ENCODE results near the gene NETO2. TPM values are rescaled to one million over a fixed set of nuclear protein-coding genes. Genes with fewer than 3 reads are reported as not detected.

NETO2 gene
- total RNA-seq, 1 experiment from 2014 or later: 40.6 TPM

GRCh38 chr16:47049901-47050583 is 93.7 kb downstream of the NETO2 start:
- Histone ChIP-seq H3K27ac (ENCODE audit: low read length) (no peak overlapping the region), H3K27me3 (ENCODE audit: low read length) (no peaks in the 10 kb centered on the region), H3K79me2 (ENCODE audit: low read length) (no peaks in the 10 kb centered on the region), H3K9me3 (ENCODE audit: low read length) (no peaks in the 10 kb centered on the region), H4K20me1 (ENCODE audit: low read length) (no peaks in the 10 kb centered on the region), H3K9me2 (replicated peaks; ENCODE audit: low read length) (no peaks in the 10 kb centered on the region), H3K4me3 (ENCODE audit: low read length) (no peak overlapping the region), H2AFZ (ENCODE audit: low read length) (no peak overlapping the region), H3K36me3 (ENCODE audit: low read depth, low read length) (no peaks in the 10 kb centered on the region), H3K4me1 (ENCODE audit: insufficient read depth, low read length) (no peaks in the 10 kb centered on the region), H3F3A (ENCODE audit: low read length, unreplicated experiment) (no peaks in the 10 kb centered on the region), H3K4me2 (ENCODE audit: low read length) (no peak overlapping the region), H3K9ac (ENCODE audit: low read length) (no peak overlapping the region)
- TF ChIP-seq, protein P1, sequence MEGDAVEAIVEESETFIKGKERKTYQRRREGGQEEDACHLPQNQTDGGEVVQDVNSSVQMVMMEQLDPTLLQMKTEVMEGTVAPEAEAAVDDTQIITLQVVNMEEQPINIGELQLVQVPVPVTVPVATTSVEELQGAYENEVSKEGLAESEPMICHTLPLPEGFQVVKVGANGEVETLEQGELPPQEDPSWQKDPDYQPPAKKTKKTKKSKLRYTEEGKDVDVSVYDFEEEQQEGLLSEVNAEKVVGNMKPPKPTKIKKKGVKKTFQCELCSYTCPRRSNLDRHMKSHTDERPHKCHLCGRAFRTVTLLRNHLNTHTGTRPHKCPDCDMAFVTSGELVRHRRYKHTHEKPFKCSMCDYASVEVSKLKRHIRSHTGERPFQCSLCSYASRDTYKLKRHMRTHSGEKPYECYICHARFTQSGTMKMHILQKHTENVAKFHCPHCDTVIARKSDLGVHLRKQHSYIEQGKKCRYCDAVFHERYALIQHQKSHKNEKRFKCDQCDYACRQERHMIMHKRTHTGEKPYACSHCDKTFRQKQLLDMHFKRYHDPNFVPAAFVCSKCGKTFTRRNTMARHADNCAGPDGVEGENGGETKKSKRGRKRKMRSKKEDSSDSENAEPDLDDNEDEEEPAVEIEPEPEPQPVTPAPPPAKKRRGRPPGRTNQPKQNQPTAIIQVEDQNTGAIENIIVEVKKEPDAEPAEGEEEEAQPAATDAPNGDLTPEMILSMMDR (conservative IDR thresholded peaks at IDR 0.05; ENCODE audit: low read depth, low read length): no peak
- no peak for TF ChIP-seq EZH2phosphoT487 (IDR thresholded peaks at IDR 0.05; ENCODE audit: borderline replicate concordance, low read length)
- DNase-seq: no peak
- POLR2A ChIA-PET (ENCODE audit: unreplicated experiment): no interaction called here
- ATAC-seq: no peak
- BruUV-seq (replicated peaks): no TSS peak
- intact Hi-C loops (cut with micrococcal nuclease): no loop called here
- CTCF ChIA-PET: no interaction called here

DNA sequence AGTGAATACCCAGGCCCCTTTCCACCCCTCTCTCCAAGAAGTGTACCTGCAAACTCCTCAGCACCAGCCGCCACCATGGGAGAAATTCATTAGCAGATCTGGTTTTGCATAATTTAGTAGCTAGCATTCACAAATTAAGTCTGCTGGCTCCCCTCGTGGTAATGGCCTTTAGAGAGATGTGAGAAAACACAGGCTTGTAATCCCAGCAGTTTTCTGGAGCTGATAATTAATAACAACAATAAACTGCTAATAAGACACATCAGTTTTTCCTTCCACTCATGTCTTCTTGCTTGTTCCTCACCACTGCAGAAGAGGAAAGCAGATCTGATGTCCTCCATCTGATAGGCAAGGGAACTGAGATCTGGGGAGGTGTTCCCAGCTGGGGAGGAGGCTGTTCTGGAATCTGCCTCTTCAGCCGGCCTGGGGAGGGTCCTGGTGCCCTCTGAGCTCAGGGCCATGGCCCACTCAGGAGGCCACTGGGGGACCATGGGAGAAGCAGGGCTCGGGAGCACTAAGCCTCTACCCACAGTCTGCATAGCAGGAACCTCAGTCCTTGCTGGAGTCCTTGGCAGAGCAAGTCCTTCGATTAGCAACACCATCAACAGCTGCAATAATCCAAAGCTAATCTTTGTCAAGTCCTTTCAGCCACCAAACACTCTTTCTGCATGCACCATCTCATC is 96.1 kb downstream of the NETO2 start:
- H3K9ac ChIP-seq (ENCODE audit: low read length): no peak overlapping the region
- H3K4me3 ChIP-seq (ENCODE audit: low read length): no peak overlapping the region
- no peaks in the 10 kb centered on the region for H3F3A ChIP-seq (ENCODE audit: low read length, unreplicated experiment)
- no peaks in the 10 kb centered on the region for H3K27me3 ChIP-seq (ENCODE audit: low read length)
- TF ChIP-seq, protein P1 (conservative IDR thresholded peaks at IDR 0.05; ENCODE audit: low read depth, low read length): no peak
- no peak for TF ChIP-seq EZH2 (IDR thresholded peaks at IDR 0.05; ENCODE audit: low read length, unreplicated experiment)
- TF ChIP-seq EZH2phosphoT487 (IDR thresholded peaks at IDR 0.05; ENCODE audit: borderline replicate concordance, low read length): no peak
- no peak for ATAC-seq
- no peaks in the 10 kb centered on the region for H3K9me2 ChIP-seq (replicated peaks; ENCODE audit: low read length)
- H3K9me3 ChIP-seq (ENCODE audit: low read length): no peaks in the 10 kb centered on the region
- no peaks in the 10 kb centered on the region for H4K20me1 ChIP-seq (ENCODE audit: low read length)
- no peaks in the 10 kb centered on the region for H3K4me1 ChIP-seq (ENCODE audit: insufficient read depth, low read length)
- intact Hi-C loops (cut with micrococcal nuclease): no loop called here
- no peaks in the 10 kb centered on the region for H3K79me2 ChIP-seq (ENCODE audit: low read length)
- H3K27ac ChIP-seq (ENCODE audit: low read length): no peak overlapping the region
- no peak overlapping the region for H2AFZ ChIP-seq (ENCODE audit: low read length)
- no TSS peak for BruUV-seq (replicated peaks)
- no peaks in the 10 kb centered on the region for H3K36me3 ChIP-seq (ENCODE audit: low read depth, low read length)
- CTCF ChIA-PET: interaction anchor here (0.5 kb wide), 1 partner anchor 47 kb away, joined by 3 read pairs; no protein-coding TSS in a partner anchor
- no peak for DNase-seq
- POLR2A ChIA-PET (ENCODE audit: unreplicated experiment): no interaction called here
- H3K4me2 ChIP-seq (ENCODE audit: low read length): no peak overlapping the region
